ENCODE measurements around the gene PLEKHG1. TPM values are rescaled to one million over a fixed set of nuclear protein-coding genes. Genes with fewer than 3 reads are reported as not detected.

PLEKHG1 gene
- 7.4 TPM for total RNA-seq
- long read RNA-seq, partial matches to known transcripts, result 5 of 7 reads
- long read RNA-seq, other reads (novel, unspliced or antisense), result 2 of 7 reads

- peak; percentile 80 for DNase-seq
- Histone ChIP-seq H3K36me3 (no peaks in the 10 kb centered on the region), H3K27me3 (ENCODE audit: low read depth) (peaks cover 12% of the 10 kb centered on the region), H3K9me3 (replicated peaks) (no peaks in the 10 kb centered on the region), H3K4me1 (peaks cover 27% of the 10 kb centered on the region), H3K4me3 (peak within 1 kb of the TSS; percentile 86), H3K27ac (replicated peaks) (peak within 1 kb of the TSS; percentile 94)
- no peak for TF ChIP-seq CTCF (IDR thresholded peaks at IDR 0.05; ENCODE audit: borderline replicate concordance)
- intact Hi-C loops (cut with micrococcal nuclease), result loop anchor here (10.0 kb wide), 2 partner anchors 175 to 215 kb away; no protein-coding TSS in a partner anchor
Observed at GRCh38 chr6:150599199-150600009, at the start of gene PLEKHG1. Gene PLEKHG1 (plus strand): TSS chr6:150599885. CDS start chr6:150733682, 133,797 bp downstream.

GRCh38 chr6:150550244-150550643 lies 49.4 kb upstream of the PLEKHG1 start:
- Histone ChIP-seq H3K36me3 (no peaks in the 10 kb centered on the region), H3K4me3 (no peak overlapping the region), H3K27ac (replicated peaks) (no peak overlapping the region), H3K4me1 (peaks cover 26% of the 10 kb centered on the region), H3K9me3 (replicated peaks) (no peaks in the 10 kb centered on the region), H3K27me3 (ENCODE audit: low read depth) (no peaks in the 10 kb centered on the region)
- TF ChIP-seq CTCF (IDR thresholded peaks at IDR 0.05; ENCODE audit: borderline replicate concordance), result no peak
- intact Hi-C loops (cut with micrococcal nuclease), result no loop called here
- DNase-seq, result no peak

GRCh38 chr6:150557043-150557599 lies 42.6 kb upstream of the PLEKHG1 start:
- H3K9me3 ChIP-seq (replicated peaks), result peaks cover 7% of the 10 kb centered on the region
- no peak overlapping the region for H3K4me3 ChIP-seq
- DNase-seq, result no peak
- H3K4me1 ChIP-seq, result no peaks in the 10 kb centered on the region
- H3K36me3 ChIP-seq, result no peaks in the 10 kb centered on the region
- H3K27me3 ChIP-seq (ENCODE audit: low read depth), result no peaks in the 10 kb centered on the region
- intact Hi-C loops (cut with micrococcal nuclease), result no loop called here
- TF ChIP-seq CTCF (IDR thresholded peaks at IDR 0.05; ENCODE audit: borderline replicate concordance), result no peak
- no peak overlapping the region for H3K27ac ChIP-seq (replicated peaks)

GRCh38 chr6:150560004-150560883 lies 39.4 kb upstream of the PLEKHG1 start:
- Histone ChIP-seq H3K27ac (replicated peaks) (no peak overlapping the region), H3K27me3 (ENCODE audit: low read depth) (no peaks in the 10 kb centered on the region), H3K36me3 (no peaks in the 10 kb centered on the region), H3K4me1 (no peaks in the 10 kb centered on the region), H3K4me3 (no peak overlapping the region), H3K9me3 (replicated peaks) (peaks cover 7% of the 10 kb centered on the region)
- intact Hi-C loops (cut with micrococcal nuclease), result no loop called here
- no peak for TF ChIP-seq CTCF (IDR thresholded peaks at IDR 0.05; ENCODE audit: borderline replicate concordance)
- DNase-seq, result no peak

- Histone ChIP-seq H3K9me3 (replicated peaks) (peaks cover 7% of the 10 kb centered on the region), H3K27ac (replicated peaks) (no peak overlapping the region), H3K4me3 (no peak overlapping the region), H3K27me3 (ENCODE audit: low read depth) (no peaks in the 10 kb centered on the region), H3K36me3 (no peaks in the 10 kb centered on the region), H3K4me1 (no peaks in the 10 kb centered on the region)
- no peak for TF ChIP-seq CTCF (IDR thresholded peaks at IDR 0.05; ENCODE audit: borderline replicate concordance)
- intact Hi-C loops (cut with micrococcal nuclease), result no loop called here
- DNase-seq, result no peak
Observed at GRCh38 chr6:150560884-150561219, 38.8 kb upstream of the PLEKHG1 start.
